H9 (cell line): ENCODE results near the gene ACTA1. TPM values are rescaled to one million over a fixed set of nuclear protein-coding genes. Genes with fewer than 3 reads are reported as not detected.
"Not testable (repeated sequence)": the region's sequence is repeated elsewhere in the genome, so short reads cannot be mapped to it uniquely, and the experiment has no call there.

Experiments
- DNase-seq: peaks from one replicate; pipeline ENCODE4 v3.0.0-alpha.2; 2017
- H2AFZ ChIP-seq: one replicate; pipeline ENCODE4 v1.6.1; 2013; ENCODE audit warnings: mild to moderate bottlenecking, low read length, control low read depth, moderate library complexity
- H2AK5ac ChIP-seq: 2 replicates; pipeline ENCODE4 v1.6.1; 2013; ENCODE audit warnings: low read length, control low read depth, mixed read lengths; ENCODE audit not compliant: insufficient read length
- H2BK120ac ChIP-seq: one replicate; pipeline ENCODE4 v1.6.1; 2013; ENCODE audit warnings: low read depth, mild to moderate bottlenecking, low read length, control low read depth, inconsistent platforms; ENCODE audit not compliant: poor library complexity, severe bottlenecking
- H2BK12ac ChIP-seq: 2 replicates; pipeline ENCODE4 v1.6.1; 2013; ENCODE audit warnings: low read length, control low read depth, mixed read lengths, low read depth; ENCODE audit not compliant: insufficient read length
- H2BK15ac ChIP-seq: 2 replicates; pipeline ENCODE4 v1.6.1; 2013; ENCODE audit warnings: low read depth, low read length, control low read depth
- H2BK20ac ChIP-seq: one replicate; pipeline ENCODE4 v1.6.1; 2013; ENCODE audit warnings: low read depth, mild to moderate bottlenecking, low read length, control low read depth, inconsistent platforms; ENCODE audit not compliant: poor library complexity, severe bottlenecking
- H2BK5ac ChIP-seq: 2 replicates; pipeline ENCODE4 v1.6.1; 2013; ENCODE audit warnings: low read length, control low read depth, mixed read lengths; ENCODE audit not compliant: insufficient read length
- H3K14ac ChIP-seq: 2 replicates; pipeline ENCODE4 v1.6.1; 2013; ENCODE audit warnings: low read length, control low read depth; ENCODE audit not compliant: insufficient read depth
- H3K18ac ChIP-seq: 2 replicates; pipeline ENCODE4 v1.6.1; 2013; ENCODE audit warnings: low read depth, mild to moderate bottlenecking, mixed read lengths, low read length, control low read depth; ENCODE audit not compliant: insufficient read length
- H3K23ac ChIP-seq: 2 replicates; pipeline ENCODE4 v1.6.1; 2013; ENCODE audit warnings: low read length, control low read depth, mixed read lengths, low read depth; ENCODE audit not compliant: insufficient read length
- H3K23me2 ChIP-seq: 2 replicates; pipeline ENCODE4 v1.6.1; 2013; ENCODE audit warnings: low read depth, mild to moderate bottlenecking, mixed read lengths, low read length, control low read depth; ENCODE audit not compliant: insufficient read length, poor library complexity, severe bottlenecking
- H3K27ac ChIP-seq: 2 replicates; pipeline ENCODE4 v1.5.1; 2013; ENCODE audit warnings: low read length, control low read depth, mixed read lengths, low read depth; ENCODE audit not compliant: insufficient read length
- H3K27me3 ChIP-seq: 2 replicates; pipeline ENCODE4 v1.6.1; 2013; ENCODE audit warnings: low read length, control low read depth, inconsistent platforms; ENCODE audit not compliant: insufficient read depth
- H3K4ac ChIP-seq: 2 replicates; pipeline ENCODE4 v1.6.1; 2013; ENCODE audit warnings: low read depth, mild to moderate bottlenecking, control low read depth, inconsistent platforms, low read length, moderate library complexity
- H3K4me1 ChIP-seq: 2 replicates; pipeline ENCODE4 v1.6.1; 2013; ENCODE audit warnings: low read length, control low read depth, inconsistent platforms; ENCODE audit not compliant: insufficient read depth
- H3K4me2 ChIP-seq: 2 replicates; pipeline ENCODE4 v1.6.1; 2013; ENCODE audit warnings: low read length, control low read depth, mixed read lengths; ENCODE audit not compliant: insufficient read length, insufficient read depth
- H3K56ac ChIP-seq: 2 replicates; pipeline ENCODE4 v1.6.1; 2013; ENCODE audit warnings: low read depth, mild to moderate bottlenecking, mixed read lengths, low read length, control low read depth; ENCODE audit not compliant: insufficient read length
- H3K79me1 ChIP-seq: 2 replicates; pipeline ENCODE4 v1.6.1; 2013; ENCODE audit warnings: low read depth, mild to moderate bottlenecking, moderate library complexity, low read length, control low read depth, inconsistent platforms; ENCODE audit not compliant: insufficient read depth, poor library complexity, severe bottlenecking
- H3K79me2 ChIP-seq: 2 replicates; pipeline ENCODE4 v1.6.1; 2013; ENCODE audit warnings: low read length, control low read depth, inconsistent platforms; ENCODE audit not compliant: insufficient read depth
- H3K9ac ChIP-seq: 2 replicates; pipeline ENCODE4 v1.6.1; 2013; ENCODE audit warnings: low read length, control low read depth, mixed read lengths; ENCODE audit not compliant: insufficient read length; ENCODE audit errors: extremely low read depth
- H3K9me3 ChIP-seq: one replicate; pipeline ENCODE4 v1.6.1; 2013; ENCODE audit warnings: low read depth, low read length, inconsistent platforms; ENCODE audit not compliant: control insufficient read depth
- H3T11ph ChIP-seq: one replicate; pipeline ENCODE4 v1.6.1; 2013; ENCODE audit warnings: mild to moderate bottlenecking, low read length, control low read depth, inconsistent platforms
- H4K20me1 ChIP-seq: one replicate; pipeline ENCODE4 v1.6.1; 2013; ENCODE audit not compliant: control insufficient read depth, insufficient read length, insufficient read depth
- H4K5ac ChIP-seq: 2 replicates; pipeline ENCODE4 v1.6.1; 2013; ENCODE audit warnings: low read depth, mild to moderate bottlenecking, mixed read lengths, low read length, control low read depth; ENCODE audit not compliant: insufficient read length
- H4K8ac ChIP-seq: replicated peaks from 2 replicates; pipeline ENCODE4 v1.6.1; 2013; ENCODE audit warnings: low read length, control low read depth, mixed read lengths, low read depth; ENCODE audit not compliant: insufficient read length
- H4K91ac ChIP-seq: 2 replicates; pipeline ENCODE4 v1.6.1; 2013; ENCODE audit warnings: low read depth, mild to moderate bottlenecking, moderate library complexity, mixed read lengths, low read length, control low read depth; ENCODE audit not compliant: insufficient read length
- H3K27ac Mint-ChIP-seq, 3 experiments: 2 replicates in 2 of 3; 3 replicates in 1 of 3; pipeline ENCODE4 v1.8.0; 2020 to 2021; ENCODE audit warnings: mixed read lengths in 3 of 3, mild to moderate bottlenecking in 1 of 3, moderate library complexity in 1 of 3
- H3K27me3 Mint-ChIP-seq: 2 replicates; pipeline ENCODE4 v1.8.0; 2021; ENCODE audit warnings: low read depth, mild to moderate bottlenecking, moderate library complexity, mixed read lengths
- H3K36me3 Mint-ChIP-seq, 3 experiments: 2 replicates in 2 of 3; 3 replicates in 1 of 3; pipeline ENCODE4 v1.8.0; 2020 to 2021; ENCODE audit warnings: low read depth in 3 of 3, mixed read lengths in 3 of 3; ENCODE audit not compliant: insufficient read depth in 1 of 3
- H3K4me1 Mint-ChIP-seq, 2 experiments: 2 replicates each; pipeline ENCODE4 v1.8.0; 2020; ENCODE audit warnings: mixed read lengths in 2 of 2
- H3K4me3 Mint-ChIP-seq, 2 experiments: 2 replicates in 1 of 2; 3 replicates in 1 of 2; pipeline ENCODE4 v1.8.0; 2020 to 2021; ENCODE audit warnings: mild to moderate bottlenecking in 2 of 2, mixed read lengths in 2 of 2, moderate library complexity in 1 of 2
- H3K9me3 Mint-ChIP-seq, 2 experiments: 2 replicates in 1 of 2; 3 replicates in 1 of 2; pipeline ENCODE4 v1.8.0; 2020; ENCODE audit warnings: mild to moderate bottlenecking in 2 of 2, mixed read lengths in 2 of 2, moderate library complexity in 1 of 2
- CTCF ChIP-seq: fragments of 200-600 bp; sonication (generic); conservative IDR thresholded peaks from 3 replicates; pipeline ENCODE4 v1.8.0; 2021; ENCODE audit warnings: antibody characterized with exemption, mild to moderate bottlenecking
- WGBS: extraction: QIAGEN DNeasy Blood & Tissue Kit; methylation state at CpG from one replicate; pipeline ENCODE4 v1.1.7; 2013; ENCODE audit warnings: missing lambda C conversion rate, low lambda C conversion rate, mixed read lengths; ENCODE audit not compliant: insufficient read length; ENCODE audit errors: extremely low coverage; 5-methylcytosine and 5-hydroxymethylcytosine counted together
- total RNA-seq: library from RNA; stranded (reverse); gene quantifications from 2 replicates; pipeline ENCODE4 v1.2.1, GENCODE V29; 2021

The ACTA1 gene
- total RNA-seq, 1 experiment from 2014 or later, result 48.5 TPM

- Mint-ChIP-seq H3K4me3 (no peak overlapping the region), H3K27ac (no peak overlapping the region), H3K9me3 (no peaks in the 10 kb centered on the region), H3K4me1 (0 out of 4 replicates have a peak, but pooled peaks cover 0 to 3% of the 10 kb centered on the region in 2 experiments), H3K27me3 (no peaks in the 10 kb centered on the region), H3K36me3 (peaks cover 20 to 79% (median 64%) of the 10 kb centered on the region in 3 experiments; a peak in 6 of 7 replicates)
- Histone ChIP-seq H3K79me2 (no peaks in the 10 kb centered on the region), H2AFZ (no peak overlapping the region), H3K4ac (no peak overlapping the region), H2BK5ac (no peak overlapping the region), H2BK15ac (no peak overlapping the region), H3K23me2 (no peaks in the 10 kb centered on the region), H3K23ac (no peak overlapping the region), H3K27me3 (no peaks in the 10 kb centered on the region), H4K20me1 (no peaks in the 10 kb centered on the region), H3T11ph (no peak overlapping the region), H3K56ac (no peak overlapping the region), H3K4me1 (no peaks in the 10 kb centered on the region), H4K8ac (no peak overlapping the region), H3K27ac (no peak overlapping the region), H3K14ac (no peak overlapping the region), H2AK5ac (no peak overlapping the region), H3K9ac (no peak overlapping the region), H3K79me1 (peaks cover 2% of the 10 kb centered on the region), H4K91ac (no peak overlapping the region), H3K18ac (no peak overlapping the region), H2BK12ac (no peak overlapping the region), H3K9me3 (no peaks in the 10 kb centered on the region), H2BK20ac (no peak overlapping the region), H4K5ac (no peak overlapping the region), H3K4me2 (no peak overlapping the region), H2BK120ac (no peak overlapping the region)
- no peak for TF ChIP-seq CTCF
- DNase-seq, result no peak
- WGBS, result no CpG with 5 or more reads among the region's 1 CpG
These were observed 45.0 kb upstream of the ACTA1 start for GRCh38 chr1:229478852-229479251.

GRCh38 chr1:229475859-229476258, 42.0 kb upstream of the ACTA1 start:
- H3K9ac ChIP-seq, H2AK5ac ChIP-seq, H3K4ac ChIP-seq, H3K27ac Mint-ChIP-seq, H3K79me2 ChIP-seq, H3K4me1 Mint-ChIP-seq, H3K23me2 ChIP-seq, H4K91ac ChIP-seq, H3K18ac ChIP-seq, DNase-seq, H3K9me3 Mint-ChIP-seq, H4K8ac ChIP-seq, H2BK15ac ChIP-seq, H2AFZ ChIP-seq, H3K4me3 Mint-ChIP-seq, H3K27me3 Mint-ChIP-seq, H3T11ph ChIP-seq, H2BK12ac ChIP-seq, H3K27ac ChIP-seq, H2BK20ac ChIP-seq, H2BK120ac ChIP-seq, H3K79me1 ChIP-seq, H3K14ac ChIP-seq, H4K20me1 ChIP-seq, H3K23ac ChIP-seq, H2BK5ac ChIP-seq, H3K4me2 ChIP-seq, H3K56ac ChIP-seq, H3K9me3 ChIP-seq, H3K4me1 ChIP-seq, H3K27me3 ChIP-seq, H4K5ac ChIP-seq: not testable (repeated sequence)
- WGBS, result no CpG with 5 or more reads among the region's 13 CpGs
- H3K36me3 Mint-ChIP-seq, result peaks cover 18 to 71% (median 55%) of the 10 kb centered on the region in 3 experiments; a peak in 6 of 7 replicates
